Effector CD8-positive, alpha-beta T cell (primary cell): Measurements from ENCODE around the gene TRIM45.
A peak's percentile ranks its signal among the peaks of the same experiment; 100 is the strongest.
"Not testable (repeated sequence)": the region's sequence is repeated elsewhere in the genome, so short reads cannot be mapped to it uniquely, and the experiment has no call there.

Experiments used
- DNase-seq: peaks from one replicate; lab custom pipeline; 2025; lab: John Stamatoyannopoulos, UW
- total RNA-seq, 4 experiments: gene quantifications; one replicate each; lab custom pipeline; 2026; lab: John Stamatoyannopoulos, UW

The TRIM45 gene
- 0.72 to 6.7 (median 4.7) reads per million in 4 experiments for total RNA-seq

- DNase-seq = peak; percentile 63
Observed at GRCh38 chr1:117121589-117122329, at the start of gene TRIM45. Gene TRIM45, minus strand, starts transcription at chr1:117121749. Its CDS starts 548 bp downstream, at chr1:117121201.

- DNase-seq = no peak
Observed at GRCh38 chr1:117169871-117170596, 48.5 kb upstream of the TRIM45 start.

GRCh38 chr1:117167402-117167801 lies 45.9 kb upstream of the TRIM45 start:
- DNase-seq = no peak

GRCh38 chr1:117166076-117166475 lies 44.5 kb upstream of the TRIM45 start:
- DNase-seq = no peak

- no peak for DNase-seq
Observed at GRCh38 chr1:117164209-117164608, 42.7 kb upstream of the TRIM45 start.

- no peak for DNase-seq
Observed at GRCh38 chr1:117162816-117163215, 41.3 kb upstream of the TRIM45 start.

- no peak for DNase-seq
Observed at GRCh38 chr1:117161887-117162286, 40.3 kb upstream of the TRIM45 start.

- not testable (repeated sequence) for DNase-seq
Observed at GRCh38 chr1:117151305-117151704, 29.8 kb upstream of the TRIM45 start.

- DNase-seq = no peak
Observed at GRCh38 chr1:117150316-117150715, 28.8 kb upstream of the TRIM45 start.

GRCh38 chr1:117147856-117148588 lies 26.5 kb upstream of the TRIM45 start:
- no peak for DNase-seq

GRCh38 chr1:117147341-117147831 lies 25.8 kb upstream of the TRIM45 start:
- no peak for DNase-seq

- DNase-seq = no peak
Observed at GRCh38 chr1:117146575-117147340, 25.2 kb upstream of the TRIM45 start.

GRCh38 chr1:117146072-117146471 lies 24.5 kb upstream of the TRIM45 start:
- DNase-seq = no peak

GRCh38 chr1:117143871-117144270 lies 22.3 kb upstream of the TRIM45 start:
- DNase-seq = no peak

- DNase-seq = no peak
Observed at GRCh38 chr1:117143172-117143571, 21.6 kb upstream of the TRIM45 start.

GRCh38 chr1:117142200-117142599 lies 20.7 kb upstream of the TRIM45 start:
- DNase-seq = no peak

- no peak for DNase-seq
Observed at GRCh38 chr1:117138561-117138960, 17.0 kb upstream of the TRIM45 start.

GRCh38 chr1:117138106-117138505 lies 16.6 kb upstream of the TRIM45 start:
- DNase-seq = no peak

- DNase-seq = no peak
Observed at GRCh38 chr1:117137281-117137855, 15.8 kb upstream of the TRIM45 start.

- no peak for DNase-seq
Observed at GRCh38 chr1:117136749-117137148, 15.2 kb upstream of the TRIM45 start.

- DNase-seq = no peak
Observed at GRCh38 chr1:117135329-117135728, 13.8 kb upstream of the TRIM45 start.
